ENCODE measurements around the gene CDH13.

The CDH13 gene

GRCh38 chr16:82651921-82652601 is 25.3 kb downstream of the CDH13 start:
- peaks cover 7% of the 10 kb centered on the region for H3K36me3 Mint-ChIP-seq (ENCODE audit: low read depth)
- H3K27me3 Mint-ChIP-seq (ENCODE audit: low read depth): no peaks in the 10 kb centered on the region
- H3K4me3 Mint-ChIP-seq: peak overlapping the region; percentile 50
- peak overlapping the region; percentile 91 for H3K27ac Mint-ChIP-seq
- H3K4me1 Mint-ChIP-seq (ENCODE audit: low read depth): peaks cover 66% of the 10 kb centered on the region
- no peaks in the 10 kb centered on the region for H3K9me3 Mint-ChIP-seq

- H3K27ac Mint-ChIP-seq: peak overlapping the region; percentile 91
- peak overlapping the region; percentile 21 for H3K4me3 Mint-ChIP-seq
- peaks cover 2% of the 10 kb centered on the region for H3K9me3 Mint-ChIP-seq
- peaks cover 69% of the 10 kb centered on the region for H3K4me1 Mint-ChIP-seq (ENCODE audit: low read depth)
- no peaks in the 10 kb centered on the region for H3K27me3 Mint-ChIP-seq (ENCODE audit: low read depth)
- H3K36me3 Mint-ChIP-seq (ENCODE audit: low read depth): peaks cover 7% of the 10 kb centered on the region
Observed at GRCh38 chr16:82652826-82653225, 26.1 kb downstream of the CDH13 start.

DNA sequence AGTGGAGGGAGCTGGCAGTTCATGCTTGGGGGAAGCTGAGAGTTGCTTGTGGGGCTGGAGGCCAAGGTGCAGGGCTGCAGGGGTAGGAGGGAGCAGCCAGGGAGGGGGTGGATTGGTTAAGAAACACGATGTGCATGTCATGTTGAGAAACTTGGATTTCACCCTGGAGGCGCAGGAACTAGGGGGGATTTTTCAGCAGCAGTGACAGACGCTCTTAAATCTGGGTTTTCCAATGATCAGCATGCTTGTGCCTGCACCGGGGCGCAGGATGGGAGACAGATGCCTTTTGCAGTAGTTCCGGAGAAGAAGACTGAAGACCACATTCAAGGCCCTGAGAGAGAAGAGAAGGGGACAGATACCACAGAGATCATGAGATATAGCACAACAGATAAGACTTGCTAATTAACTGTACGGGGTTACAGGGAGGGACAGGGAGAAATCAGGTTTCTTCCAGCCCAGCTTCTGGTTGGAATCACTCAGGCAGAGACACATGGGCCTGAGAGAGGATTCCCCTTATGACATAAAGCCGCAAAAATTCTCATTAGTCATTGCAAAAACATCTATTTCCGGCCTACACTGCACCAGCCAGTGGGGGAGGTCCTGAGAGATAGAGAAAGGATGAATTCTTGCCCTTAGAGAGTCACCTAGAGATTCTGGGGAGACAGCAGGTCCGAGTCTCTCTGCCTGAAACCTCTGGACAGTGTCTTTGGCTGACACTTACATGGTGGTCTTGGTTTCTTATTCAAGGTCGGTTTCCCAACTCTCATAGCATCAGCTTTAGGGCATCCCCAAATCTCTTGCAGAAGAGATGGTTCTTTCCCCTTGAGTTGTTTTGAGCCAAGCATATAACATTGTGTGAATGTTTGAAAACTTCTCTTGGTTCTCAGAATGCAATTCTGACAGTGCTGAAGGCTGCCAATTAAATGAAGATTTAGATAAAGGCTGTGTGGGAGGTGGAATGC is 27.1 kb downstream of the CDH13 start:
- H3K9me3 Mint-ChIP-seq: peaks cover 4% of the 10 kb centered on the region
- peak overlapping the region; percentile 99 for H3K27ac Mint-ChIP-seq
- peak overlapping the region; percentile 72 for H3K4me3 Mint-ChIP-seq
- H3K36me3 Mint-ChIP-seq (ENCODE audit: low read depth): peaks cover 8% of the 10 kb centered on the region
- peaks cover 78% of the 10 kb centered on the region for H3K4me1 Mint-ChIP-seq (ENCODE audit: low read depth)
- no peaks in the 10 kb centered on the region for H3K27me3 Mint-ChIP-seq (ENCODE audit: low read depth)

GRCh38 chr16:82655072-82655714 is 28.4 kb downstream of the CDH13 start:
- peaks cover 4% of the 10 kb centered on the region for H3K9me3 Mint-ChIP-seq
- H3K27me3 Mint-ChIP-seq (ENCODE audit: low read depth): no peaks in the 10 kb centered on the region
- peaks cover 79% of the 10 kb centered on the region for H3K4me1 Mint-ChIP-seq (ENCODE audit: low read depth)
- H3K4me3 Mint-ChIP-seq: peak overlapping the region; percentile 55
- H3K27ac Mint-ChIP-seq: peak overlapping the region; percentile 99
- peaks cover 7% of the 10 kb centered on the region for H3K36me3 Mint-ChIP-seq (ENCODE audit: low read depth)

- peaks cover 4% of the 10 kb centered on the region for H3K9me3 Mint-ChIP-seq
- H3K4me1 Mint-ChIP-seq (ENCODE audit: low read depth): peaks cover 79% of the 10 kb centered on the region
- no peaks in the 10 kb centered on the region for H3K27me3 Mint-ChIP-seq (ENCODE audit: low read depth)
- peak overlapping the region; percentile 99 for H3K27ac Mint-ChIP-seq
- peak overlapping the region; percentile 70 for H3K4me3 Mint-ChIP-seq
- peaks cover 7% of the 10 kb centered on the region for H3K36me3 Mint-ChIP-seq (ENCODE audit: low read depth)
Observed at GRCh38 chr16:82655720-82656490, 29.1 kb downstream of the CDH13 start.

GRCh38 chr16:82657239-82657638 is 30.5 kb downstream of the CDH13 start:
- Mint-ChIP-seq H3K36me3 (ENCODE audit: low read depth) (peaks cover 7% of the 10 kb centered on the region), H3K9me3 (peaks cover 4% of the 10 kb centered on the region), H3K27me3 (ENCODE audit: low read depth) (peaks cover 8% of the 10 kb centered on the region), H3K4me3 (no peak overlapping the region), H3K4me1 (ENCODE audit: low read depth) (peaks cover 70% of the 10 kb centered on the region), H3K27ac (peak overlapping the region; percentile 17)

GRCh38 chr16:82657786-82658185 is 31.0 kb downstream of the CDH13 start:
- Mint-ChIP-seq H3K9me3 (peaks cover 4% of the 10 kb centered on the region), H3K27ac (peak overlapping the region; percentile 47), H3K4me1 (ENCODE audit: low read depth) (peaks cover 64% of the 10 kb centered on the region), H3K4me3 (peak overlapping the region; percentile 55), H3K27me3 (ENCODE audit: low read depth) (peaks cover 9% of the 10 kb centered on the region), H3K36me3 (ENCODE audit: low read depth) (peaks cover 7% of the 10 kb centered on the region)

GRCh38 chr16:82658796-82659195 is 32.0 kb downstream of the CDH13 start:
- H3K9me3 Mint-ChIP-seq: peaks cover 4% of the 10 kb centered on the region
- H3K27me3 Mint-ChIP-seq (ENCODE audit: low read depth): peaks cover 15% of the 10 kb centered on the region
- H3K4me3 Mint-ChIP-seq: no peak overlapping the region
- peak overlapping the region; percentile 32 for H3K27ac Mint-ChIP-seq
- H3K4me1 Mint-ChIP-seq (ENCODE audit: low read depth): peaks cover 55% of the 10 kb centered on the region
- H3K36me3 Mint-ChIP-seq (ENCODE audit: low read depth): peaks cover 7% of the 10 kb centered on the region

GRCh38 chr16:82660075-82660645 is 33.4 kb downstream of the CDH13 start:
- peak overlapping the region; percentile 22 for H3K27ac Mint-ChIP-seq
- H3K36me3 Mint-ChIP-seq (ENCODE audit: low read depth): peaks cover 7% of the 10 kb centered on the region
- peaks cover 44% of the 10 kb centered on the region for H3K4me1 Mint-ChIP-seq (ENCODE audit: low read depth)
- peaks cover 20% of the 10 kb centered on the region for H3K27me3 Mint-ChIP-seq (ENCODE audit: low read depth)
- peak overlapping the region; percentile 13 for H3K4me3 Mint-ChIP-seq
- peaks cover 4% of the 10 kb centered on the region for H3K9me3 Mint-ChIP-seq

- Mint-ChIP-seq H3K27ac (no peak overlapping the region), H3K36me3 (ENCODE audit: low read depth) (peaks cover 5% of the 10 kb centered on the region), H3K4me3 (no peak overlapping the region), H3K27me3 (ENCODE audit: low read depth) (peaks cover 26% of the 10 kb centered on the region), H3K4me1 (ENCODE audit: low read depth) (peaks cover 38% of the 10 kb centered on the region), H3K9me3 (peaks cover 4% of the 10 kb centered on the region)
Observed at GRCh38 chr16:82660966-82661365, 34.2 kb downstream of the CDH13 start.

GRCh38 chr16:82664181-82664580 is 37.4 kb downstream of the CDH13 start:
- Mint-ChIP-seq H3K4me3 (no peak overlapping the region), H3K27ac (no peak overlapping the region), H3K27me3 (ENCODE audit: low read depth) (peaks cover 37% of the 10 kb centered on the region), H3K4me1 (ENCODE audit: low read depth) (peaks cover 14% of the 10 kb centered on the region), H3K36me3 (ENCODE audit: low read depth) (no peaks in the 10 kb centered on the region), H3K9me3 (no peaks in the 10 kb centered on the region)

GRCh38 chr16:82665025-82665424 is 38.3 kb downstream of the CDH13 start:
- H3K9me3 Mint-ChIP-seq: no peaks in the 10 kb centered on the region
- no peak overlapping the region for H3K4me3 Mint-ChIP-seq
- H3K27me3 Mint-ChIP-seq (ENCODE audit: low read depth): peaks cover 37% of the 10 kb centered on the region
- no peak overlapping the region for H3K27ac Mint-ChIP-seq
- no peaks in the 10 kb centered on the region for H3K36me3 Mint-ChIP-seq (ENCODE audit: low read depth)
- H3K4me1 Mint-ChIP-seq (ENCODE audit: low read depth): peaks cover 9% of the 10 kb centered on the region

DNA sequence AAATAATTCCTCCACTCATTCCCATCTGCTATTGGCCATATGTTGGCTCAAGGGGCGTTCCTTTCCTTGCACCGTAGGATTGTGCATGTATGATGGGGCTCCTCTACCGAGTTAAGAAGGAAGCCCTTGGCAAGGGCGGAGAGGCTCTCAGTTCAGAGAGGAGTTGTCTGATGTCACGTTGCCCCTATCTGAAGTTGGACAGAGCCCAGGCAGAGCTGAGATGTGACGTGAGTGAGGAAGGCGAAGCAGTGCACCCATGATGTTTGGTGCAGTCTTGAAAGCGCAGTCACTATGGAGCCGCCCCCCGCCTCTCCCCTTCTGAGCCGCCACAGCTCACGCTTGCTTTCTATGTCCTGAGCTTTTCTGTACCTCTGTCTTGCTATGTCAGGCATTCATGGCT is 40.7 kb downstream of the CDH13 start:
- Mint-ChIP-seq H3K9me3 (no peaks in the 10 kb centered on the region), H3K4me3 (no peak overlapping the region)

More for the DNA sequence above, 40.7 kb downstream of the CDH13 start:
- Mint-ChIP-seq H3K27me3 (ENCODE audit: low read depth) (peaks cover 35% of the 10 kb centered on the region), H3K27ac (no peak overlapping the region), H3K4me1 (ENCODE audit: low read depth) (no peaks in the 10 kb centered on the region), H3K36me3 (ENCODE audit: low read depth) (no peaks in the 10 kb centered on the region)
